ENCODE measurements around the gene ABCC1.
A peak's percentile ranks its signal among the peaks of the same experiment; 100 is the strongest.
"Not testable (repeated sequence)": the region's sequence is repeated elsewhere in the genome, so short reads cannot be mapped to it uniquely, and the experiment has no call there.

Gene ABCC1

DNA sequence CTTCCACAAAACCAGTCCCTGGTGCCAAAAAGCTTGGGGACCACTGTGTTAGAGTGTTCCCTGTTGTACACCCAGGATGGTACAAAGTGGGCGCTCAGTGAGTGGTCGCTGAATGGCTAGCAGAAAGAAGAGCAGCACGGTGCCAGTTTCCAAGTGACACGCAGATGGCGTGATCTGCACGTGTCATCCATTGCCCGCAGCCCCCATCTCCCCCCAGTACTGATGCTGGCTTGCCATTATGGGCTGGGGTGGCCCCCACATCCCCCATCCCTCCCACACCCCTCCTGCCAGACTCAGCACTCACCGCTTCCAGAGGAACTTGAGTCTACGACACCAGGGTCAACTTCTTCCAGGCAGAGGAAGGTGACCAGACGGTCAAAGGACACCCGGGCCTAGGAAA, 237.4 kb downstream of the ABCC1 start:
- POLR2A ChIA-PET, result no interaction called here
- WGBS (ENCODE audit: insufficient coverage), result 98% methylated on average over 10 of the region's 11 CpGs
- Histone ChIP-seq H3K36me3 (ENCODE audit: control insufficient read depth in 4 of 4, insufficient read depth in 4 of 4, low read length in 3 of 4) (no peaks in the 10 kb centered on the region), H3K27ac (ENCODE audit: insufficient read depth in 1 of 2, low read depth in 1 of 2, low read length in 2 of 2, poor library complexity in 1 of 2, severe bottlenecking in 2 of 2) (no peak overlapping the region), H3K9me3 (ENCODE audit: control extremely low read depth in 1 of 5, control insufficient read depth in 4 of 5, insufficient read depth in 2 of 5, low read depth in 1 of 5, low read length in 4 of 5) (no peaks in the 10 kb centered on the region), H3K4me1 (ENCODE audit: control extremely low read depth in 1 of 4, control insufficient read depth in 4 of 4, insufficient read depth in 4 of 4, low read length in 3 of 4) (peaks cover 0 to 3% (median 0%) of the 10 kb centered on the region in 4 experiments), H3K27me3 (replicated peaks in 2 of 5; ENCODE audit: control insufficient read depth in 4 of 5, insufficient read depth in 5 of 5, low read length in 4 of 5) (no peaks in the 10 kb centered on the region), H3K4me3 (ENCODE audit: control insufficient read depth in 1 of 7, extremely low read depth in 1 of 7, insufficient read depth in 4 of 7, low read depth in 2 of 7, low read length in 6 of 7) (no peak overlapping the region)
- CTCF ChIA-PET, result interaction anchor here (0.7 to 2.9 kb wide), 5 partner anchors 9 to 445 kb away, joined by 3 to 14 read pairs (median 5); no protein-coding TSS in a partner anchor
- DNase-seq, result no peak

DNA sequence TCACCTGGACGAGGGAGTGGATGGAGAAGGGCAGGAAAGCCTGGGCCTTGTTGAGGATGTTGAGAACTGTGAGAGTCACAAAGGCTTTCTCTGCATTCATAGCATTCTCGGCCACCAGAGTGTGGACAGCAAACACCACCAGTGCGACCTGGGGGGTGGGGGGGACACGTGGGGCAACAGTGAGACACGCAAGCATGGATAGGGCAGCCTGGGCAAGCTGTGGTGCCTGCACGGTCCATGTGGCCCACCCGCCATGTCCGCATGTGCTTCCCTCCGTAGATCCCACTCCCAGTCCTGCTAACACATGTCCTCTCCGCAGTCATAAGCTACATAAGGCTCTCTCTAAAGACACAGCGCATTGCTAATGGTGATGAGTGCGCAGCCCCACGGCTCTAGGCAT, 239.4 kb downstream of the ABCC1 start:
- POLR2A ChIA-PET, result no interaction called here
- H3K9me3 ChIP-seq (ENCODE audit: control extremely low read depth in 1 of 5, control insufficient read depth in 4 of 5, insufficient read depth in 2 of 5, low read depth in 1 of 5, low read length in 4 of 5), result no peaks in the 10 kb centered on the region
- no peaks in the 10 kb centered on the region for H3K27me3 ChIP-seq (replicated peaks in 2 of 5; ENCODE audit: control insufficient read depth in 4 of 5, insufficient read depth in 5 of 5, low read length in 4 of 5)
- CTCF ChIA-PET, result interaction anchor here (0.6 kb wide), 1 partner anchor 418 kb away, joined by 3 read pairs; no protein-coding TSS in a partner anchor
- no peaks in the 10 kb centered on the region for H3K36me3 ChIP-seq (ENCODE audit: control insufficient read depth in 4 of 4, insufficient read depth in 4 of 4, low read length in 3 of 4)
- 93% methylated on average over 13 of the region's 13 CpGs for WGBS (ENCODE audit: insufficient coverage)
- H3K4me1 ChIP-seq (ENCODE audit: control extremely low read depth in 1 of 4, control insufficient read depth in 4 of 4, insufficient read depth in 4 of 4, low read length in 3 of 4), result peaks cover 0 to 8% (median 0%) of the 10 kb centered on the region in 4 experiments
- DNase-seq, result no peak
- H3K27ac ChIP-seq (ENCODE audit: insufficient read depth in 1 of 2, low read depth in 1 of 2, low read length in 2 of 2, poor library complexity in 1 of 2, severe bottlenecking in 2 of 2), result no peak overlapping the region
- no peak overlapping the region for H3K4me3 ChIP-seq (ENCODE audit: control insufficient read depth in 1 of 7, extremely low read depth in 1 of 7, insufficient read depth in 4 of 7, low read depth in 2 of 7, low read length in 6 of 7)

DNA sequence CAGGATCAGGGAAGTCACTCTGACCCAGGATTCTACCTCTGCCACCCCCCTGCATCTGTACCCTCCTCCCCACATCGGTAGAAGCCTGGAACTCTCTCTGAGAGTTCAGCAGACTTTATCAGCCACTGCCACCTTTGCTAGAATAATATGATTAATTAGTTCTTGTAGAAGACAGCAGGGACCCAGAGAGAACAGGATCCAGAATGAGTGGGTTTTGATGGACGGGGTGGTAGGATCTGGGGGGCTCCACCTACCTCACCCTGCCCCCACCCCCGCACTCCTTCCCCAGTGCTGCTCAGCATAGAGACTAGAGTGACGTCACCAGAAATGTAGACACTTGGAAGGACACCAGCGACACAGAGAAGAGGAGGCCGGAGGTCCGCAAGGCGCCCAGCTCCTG, 240.4 kb downstream of the ABCC1 start:
- WGBS (ENCODE audit: insufficient coverage), result 96% methylated on average over 4 of the region's 8 CpGs
- POLR2A ChIA-PET, result no interaction called here

DNA sequence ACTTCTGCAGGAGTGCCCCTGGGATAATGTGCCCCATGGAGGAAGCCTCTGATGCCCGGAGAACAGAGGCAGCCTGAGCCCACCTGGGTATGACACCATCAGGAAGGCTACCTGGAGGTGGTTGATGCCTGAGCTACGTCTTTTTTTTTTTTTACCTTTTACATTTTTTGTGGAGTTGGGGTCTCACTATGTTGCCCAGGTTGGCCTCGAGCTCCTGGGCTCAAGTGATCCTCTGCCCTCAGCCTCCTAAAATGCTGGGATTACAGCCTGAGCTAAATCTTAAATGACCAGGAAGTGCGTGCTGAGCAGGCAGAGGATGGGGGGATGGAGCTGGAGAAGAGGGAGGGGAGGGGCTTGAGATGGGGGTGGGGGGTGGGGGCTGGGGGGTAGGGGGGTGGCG, 241.1 kb downstream of the ABCC1 start:
- ChIA-PET CTCF (interaction anchor here (0.7 to 1.5 kb wide), 4 partner anchors 10 to 426 kb away, joined by 3 to 4 read pairs (median 3); no protein-coding TSS in a partner anchor), POLR2A (no interaction called here)
- 100% methylated on average over 1 of the region's 5 CpGs for WGBS (ENCODE audit: insufficient coverage)

More for the DNA sequence above, 240.4 kb downstream of the ABCC1 start:
- CTCF ChIA-PET, result interaction anchor here (1.5 kb wide), 1 partner anchor 14 kb away, joined by 3 read pairs; no protein-coding TSS in a partner anchor
- no peaks in the 10 kb centered on the region for H3K36me3 ChIP-seq (ENCODE audit: control insufficient read depth in 4 of 4, insufficient read depth in 4 of 4, low read length in 3 of 4)
- H3K4me1 ChIP-seq (ENCODE audit: control extremely low read depth in 1 of 4, control insufficient read depth in 4 of 4, insufficient read depth in 4 of 4, low read length in 3 of 4), result peaks cover 0 to 8% (median 0%) of the 10 kb centered on the region in 4 experiments
- no peak overlapping the region for H3K27ac ChIP-seq (ENCODE audit: insufficient read depth in 1 of 2, low read depth in 1 of 2, low read length in 2 of 2, poor library complexity in 1 of 2, severe bottlenecking in 2 of 2)
- no peaks in the 10 kb centered on the region for H3K27me3 ChIP-seq (replicated peaks in 2 of 5; ENCODE audit: control insufficient read depth in 4 of 5, insufficient read depth in 5 of 5, low read length in 4 of 5)
- peak; percentile 20 to 73 (median 57) for DNase-seq
- H3K4me3 ChIP-seq (ENCODE audit: control insufficient read depth in 1 of 7, extremely low read depth in 1 of 7, insufficient read depth in 4 of 7, low read depth in 2 of 7, low read length in 6 of 7), result no peak overlapping the region
- no peaks in the 10 kb centered on the region for H3K9me3 ChIP-seq (ENCODE audit: control extremely low read depth in 1 of 5, control insufficient read depth in 4 of 5, insufficient read depth in 2 of 5, low read depth in 1 of 5, low read length in 4 of 5)

DNA sequence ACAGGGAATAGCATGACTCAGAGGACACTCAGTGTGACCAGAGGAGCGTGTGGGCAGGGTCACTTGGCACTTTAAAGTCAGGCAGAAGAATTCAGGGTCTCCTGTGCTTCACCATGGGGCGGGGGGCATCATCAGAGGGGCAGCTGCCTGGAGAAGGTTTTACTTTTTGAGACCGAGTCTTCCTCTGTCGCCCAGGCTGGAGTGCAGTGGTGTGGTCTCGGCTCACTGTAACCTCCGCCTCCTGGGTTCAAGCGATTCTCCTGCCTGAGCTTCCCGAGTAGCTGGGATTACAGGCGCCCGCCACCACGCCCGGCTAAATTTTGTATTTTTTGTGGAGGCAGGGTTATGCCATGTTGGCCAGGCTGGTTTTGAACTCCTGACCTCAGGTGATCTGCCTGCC, 241.6 kb downstream of the ABCC1 start:
- H3K4me1 ChIP-seq (ENCODE audit: control extremely low read depth in 1 of 4, control insufficient read depth in 4 of 4, insufficient read depth in 4 of 4, low read length in 3 of 4), result not testable (repeated sequence)

More for the DNA sequence above, 241.1 kb downstream of the ABCC1 start:
- Histone ChIP-seq H3K27me3 (replicated peaks in 2 of 5; ENCODE audit: control insufficient read depth in 4 of 5, insufficient read depth in 5 of 5, low read length in 4 of 5) (no peaks in the 10 kb centered on the region), H3K27ac (ENCODE audit: insufficient read depth in 1 of 2, low read depth in 1 of 2, low read length in 2 of 2, poor library complexity in 1 of 2, severe bottlenecking in 2 of 2) (no peak overlapping the region), H3K4me1 (ENCODE audit: control extremely low read depth in 1 of 4, control insufficient read depth in 4 of 4, insufficient read depth in 4 of 4, low read length in 3 of 4) (peaks cover 0 to 8% (median 0%) of the 10 kb centered on the region in 4 experiments), H3K36me3 (ENCODE audit: control insufficient read depth in 4 of 4, insufficient read depth in 4 of 4, low read length in 3 of 4) (no peaks in the 10 kb centered on the region), H3K9me3 (ENCODE audit: control extremely low read depth in 1 of 5, control insufficient read depth in 4 of 5, insufficient read depth in 2 of 5, low read depth in 1 of 5, low read length in 4 of 5) (no peaks in the 10 kb centered on the region), H3K4me3 (ENCODE audit: control insufficient read depth in 1 of 7, extremely low read depth in 1 of 7, insufficient read depth in 4 of 7, low read depth in 2 of 7, low read length in 6 of 7) (no peak overlapping the region)
- DNase-seq, result no peak

DNA sequence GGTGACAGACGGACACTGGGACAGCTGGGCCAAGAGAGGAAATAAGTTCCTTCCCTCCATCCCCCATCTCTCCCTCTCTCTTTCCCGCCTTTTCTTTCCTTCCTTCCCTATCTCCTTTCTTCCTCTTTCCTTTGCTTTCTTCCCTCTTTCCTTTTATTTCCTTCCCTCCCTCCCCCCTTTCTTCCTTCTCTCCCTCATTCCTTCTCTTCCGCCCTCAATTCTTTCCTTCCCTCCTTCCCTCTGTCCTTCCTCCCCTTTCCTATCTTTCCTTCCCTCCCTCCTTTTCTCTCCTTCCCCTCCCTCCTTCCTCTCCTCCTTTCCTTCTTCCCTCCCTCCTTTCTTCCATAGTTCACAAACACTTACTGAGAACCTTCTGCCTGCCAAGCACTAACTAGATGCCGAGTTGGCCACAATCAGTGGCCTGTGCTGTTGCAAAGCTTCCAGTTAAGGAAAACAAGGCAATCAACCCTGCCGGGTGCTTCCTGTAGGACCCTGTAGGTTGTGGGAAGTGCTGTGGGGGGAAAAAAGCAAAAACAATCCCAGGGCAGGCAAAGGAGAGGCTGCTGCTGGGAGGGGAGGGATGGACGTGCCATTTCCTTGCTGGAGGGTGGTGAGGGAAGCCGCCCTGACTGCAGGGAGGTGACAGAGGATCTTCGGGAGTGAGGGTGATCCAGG, 242.2 kb downstream of the ABCC1 start:
- peaks cover 0 to 8% (median 0%) of the 10 kb centered on the region in 4 experiments for H3K4me1 ChIP-seq (ENCODE audit: control extremely low read depth in 1 of 4, control insufficient read depth in 4 of 4, insufficient read depth in 4 of 4, low read length in 3 of 4)
- H3K9me3 ChIP-seq (ENCODE audit: control extremely low read depth in 1 of 5, control insufficient read depth in 4 of 5, insufficient read depth in 2 of 5, low read depth in 1 of 5, low read length in 4 of 5), result no peaks in the 10 kb centered on the region
- H3K36me3 ChIP-seq (ENCODE audit: control insufficient read depth in 4 of 4, insufficient read depth in 4 of 4, low read length in 3 of 4), result no peaks in the 10 kb centered on the region
- WGBS (ENCODE audit: insufficient coverage), result 77% methylated on average over 7 of the region's 8 CpGs
- POLR2A ChIA-PET, result no interaction called here
- CTCF ChIA-PET, result interaction anchor here (0.9 to 1.5 kb wide), 3 partner anchors 8 to 50 kb away, joined by 3 read pairs; no protein-coding TSS in a partner anchor
- no peak for DNase-seq
- no peak overlapping the region for H3K27ac ChIP-seq (ENCODE audit: insufficient read depth in 1 of 2, low read depth in 1 of 2, low read length in 2 of 2, poor library complexity in 1 of 2, severe bottlenecking in 2 of 2)
- H3K4me3 ChIP-seq (ENCODE audit: control insufficient read depth in 1 of 7, extremely low read depth in 1 of 7, insufficient read depth in 4 of 7, low read depth in 2 of 7, low read length in 6 of 7), result no peak overlapping the region
- no peaks in the 10 kb centered on the region for H3K27me3 ChIP-seq (replicated peaks in 2 of 5; ENCODE audit: control insufficient read depth in 4 of 5, insufficient read depth in 5 of 5, low read length in 4 of 5)

More for the DNA sequence above, 241.6 kb downstream of the ABCC1 start:
- H3K4me3 ChIP-seq (ENCODE audit: control insufficient read depth in 1 of 7, extremely low read depth in 1 of 7, insufficient read depth in 4 of 7, low read depth in 2 of 7, low read length in 6 of 7); POLR2A ChIA-PET; H3K36me3 ChIP-seq (ENCODE audit: control insufficient read depth in 4 of 4, insufficient read depth in 4 of 4, low read length in 3 of 4); H3K27ac ChIP-seq (ENCODE audit: insufficient read depth in 1 of 2, low read depth in 1 of 2, low read length in 2 of 2, poor library complexity in 1 of 2, severe bottlenecking in 2 of 2); DNase-seq; H3K9me3 ChIP-seq (ENCODE audit: control extremely low read depth in 1 of 5, control insufficient read depth in 4 of 5, insufficient read depth in 2 of 5, low read depth in 1 of 5, low read length in 4 of 5); H3K27me3 ChIP-seq (replicated peaks in 2 of 5; ENCODE audit: control insufficient read depth in 4 of 5, insufficient read depth in 5 of 5, low read length in 4 of 5): not testable (repeated sequence)
- CTCF ChIA-PET, result interaction anchor here (0.7 to 1.5 kb wide), 5 partner anchors 10 to 427 kb away, joined by 3 to 4 read pairs (median 3); no protein-coding TSS in a partner anchor
- WGBS (ENCODE audit: insufficient coverage), result 91% methylated on average over 11 of the region's 12 CpGs

All from common myeloid progenitor, CD34-positive (primary cell).